HG02870 (cell line): Measurements from ENCODE around the gene SLC35F3.
A peak's percentile ranks its signal among the peaks of the same experiment; 100 is the strongest.

Experiments
- ATAC-seq: cut with Tn5 transposase; IDR thresholded peaks from one replicate; pipeline ENCODE4 v1.9.1; 2021; ENCODE audit warnings: mild to moderate bottlenecking, moderate library complexity; ENCODE audit not compliant: unreplicated experiment

SLC35F3 gene

GRCh38 chr1:234309243-234309597 is 404.7 kb downstream of the SLC35F3 start:
- ATAC-seq = no peak

- ATAC-seq = peak; percentile 76
These were observed 405.4 kb downstream of the SLC35F3 start for GRCh38 chr1:234309598-234310459.

GRCh38 chr1:234310460-234310817 is 406.0 kb downstream of the SLC35F3 start:
- no peak for ATAC-seq

- ATAC-seq = no peak
These were observed 406.9 kb downstream of the SLC35F3 start for GRCh38 chr1:234311414-234311813.

- ATAC-seq = no peak
These were observed 408.7 kb downstream of the SLC35F3 start for GRCh38 chr1:234313171-234313570.

- ATAC-seq = no peak
These were observed 410.6 kb downstream of the SLC35F3 start for GRCh38 chr1:234315091-234315541.

- ATAC-seq = no peak
These were observed 411.1 kb downstream of the SLC35F3 start for GRCh38 chr1:234315588-234315987.

- no peak for ATAC-seq
These were observed 412.0 kb downstream of the SLC35F3 start for GRCh38 chr1:234316486-234316885.

- no peak for ATAC-seq
These were observed 412.5 kb downstream of the SLC35F3 start for GRCh38 chr1:234316937-234317336.

- ATAC-seq = no peak
These were observed 415.6 kb downstream of the SLC35F3 start for GRCh38 chr1:234320069-234320468.

- no peak for ATAC-seq
These were observed 416.1 kb downstream of the SLC35F3 start for GRCh38 chr1:234320549-234320948.

GRCh38 chr1:234321231-234321630 is 416.8 kb downstream of the SLC35F3 start:
- ATAC-seq = no peak

- no peak for ATAC-seq
These were observed 417.6 kb downstream of the SLC35F3 start for GRCh38 chr1:234322097-234322496.

- no peak for ATAC-seq
These were observed 418.5 kb downstream of the SLC35F3 start for GRCh38 chr1:234322979-234323378.

GRCh38 chr1:234324821-234325220 is 420.3 kb downstream of the SLC35F3 start:
- ATAC-seq = no peak

- no peak for ATAC-seq
These were observed 421.5 kb downstream of the SLC35F3 start for GRCh38 chr1:234325878-234326496.

- peak; percentile 74 for ATAC-seq
These were observed 422.3 kb downstream of the SLC35F3 start for GRCh38 chr1:234326497-234327366.

GRCh38 chr1:234327577-234328164 is 423.2 kb downstream of the SLC35F3 start:
- no peak for ATAC-seq

- no peak for ATAC-seq
These were observed 426.4 kb downstream of the SLC35F3 start for GRCh38 chr1:234330843-234331215.

GRCh38 chr1:234331507-234331906 is 427.0 kb downstream of the SLC35F3 start:
- no peak for ATAC-seq

- no peak for ATAC-seq
These were observed 431.9 kb downstream of the SLC35F3 start for GRCh38 chr1:234336359-234336758.
